Liver (tissue), 10 donors: Measurements from ENCODE around the gene ZNF419. TPM values are rescaled to one million over a fixed set of nuclear protein-coding genes. Genes with fewer than 3 reads are reported as not detected.
A peak's percentile ranks its signal among the peaks of the same experiment; 100 is the strongest.

Experiments used
- DNase-seq: peaks from one replicate; pipeline ENCODE4 v3.0.0-alpha.2; 2017; ENCODE audit warnings: low spot score
- H3K27ac ChIP-seq, 2 donors: one replicate each; pipeline ENCODE4 v1.7.0; 2013; ENCODE audit warnings: inconsistent platforms in 2 of 2, low read length in 2 of 2, control low read depth in 1 of 2, low read depth in 1 of 2, mild to moderate bottlenecking in 1 of 2
- H3K27me3 ChIP-seq, 4 donors: one replicate each; pipeline versions ENCODE4 v1.6.1 to v1.7.0; 2013; ENCODE audit warnings: low read length in 3 of 4, inconsistent platforms in 1 of 4, mild to moderate bottlenecking in 1 of 4, moderate library complexity in 1 of 4; ENCODE audit not compliant: control insufficient read depth in 4 of 4, insufficient read depth in 4 of 4
- H3K36me3 ChIP-seq, 4 donors: one replicate each; pipeline versions ENCODE4 v1.6.1 to v1.7.0; 2013; ENCODE audit warnings: low read length in 3 of 4, mild to moderate bottlenecking in 3 of 4, low read depth in 1 of 4, moderate library complexity in 1 of 4; ENCODE audit not compliant: control insufficient read depth in 4 of 4, insufficient read depth in 3 of 4
- H3K4me1 ChIP-seq, 4 donors: one replicate each; pipeline versions ENCODE4 v1.6.1 to v1.7.0; 2013; ENCODE audit warnings: low read length in 3 of 4, mild to moderate bottlenecking in 3 of 4, moderate library complexity in 1 of 4; ENCODE audit not compliant: control insufficient read depth in 4 of 4, insufficient read depth in 4 of 4
- H3K4me3 ChIP-seq, 3 donors: one replicate each; pipeline versions ENCODE4 v1.6.1 to v1.7.0; 2013; ENCODE audit warnings: low read length in 3 of 3, control low read depth in 1 of 3, low read depth in 1 of 3, mild to moderate bottlenecking in 1 of 3
- H3K9ac ChIP-seq, 2 donors: one replicate each; pipeline ENCODE4 v1.7.0; 2013; ENCODE audit warnings: low read length in 2 of 2, mild to moderate bottlenecking in 2 of 2, moderate library complexity in 2 of 2, control low read depth in 1 of 2, low read depth in 1 of 2
- H3K9me3 ChIP-seq, 4 donors: one replicate each; pipeline versions ENCODE4 v1.6.1 to v1.7.0; 2013; ENCODE audit warnings: low read length in 3 of 4; ENCODE audit not compliant: control insufficient read depth in 4 of 4
- EGR1 ChIP-seq, 2 donors: IDR thresholded peaks; 2 replicates each; pipeline ENCODE4 v1.6.1; 2016 to 2018; ENCODE audit warnings: antibody characterized with exemption in 2 of 2, low read depth in 2 of 2
- FOXA1 ChIP-seq: IDR thresholded peaks from 2 replicates; pipeline ENCODE4 v1.6.1; 2016; ENCODE audit warnings: antibody characterized with exemption
- FOXA2 ChIP-seq: IDR thresholded peaks from 2 replicates; pipeline ENCODE4 v1.6.1; 2016; ENCODE audit warnings: antibody characterized with exemption
- RAD21 ChIP-seq, 2 donors: IDR thresholded peaks; 2 replicates each; pipeline ENCODE4 v1.6.1; 2016; ENCODE audit warnings: antibody characterized with exemption in 2 of 2, mild to moderate bottlenecking in 2 of 2
- RXRA ChIP-seq, 2 donors: IDR thresholded peaks; 2 replicates each; pipeline ENCODE4 v1.6.1; 2017 to 2018; ENCODE audit warnings: antibody characterized with exemption in 2 of 2, mild to moderate bottlenecking in 1 of 2
- TAF1 ChIP-seq: conservative IDR thresholded peaks from 2 replicates; pipeline ENCODE4 v1.6.1; 2016; ENCODE audit warnings: antibody characterized with exemption, mild to moderate bottlenecking
- WGBS: extraction: QIAGEN DNeasy Blood & Tissue Kit; methylation state at CpG from one replicate; pipeline ENCODE4 v1.1.7; 2013; 5-methylcytosine and 5-hydroxymethylcytosine counted together
- polyA plus RNA-seq, 2 donors: library from polyadenylated mRNA; stranded (reverse) in 1 of 2; unstranded in 1 of 2; fragments of 200-250 nt in 1 of 2; fragments of >200 nt in 1 of 2; fragmentation: Nextera tagmentation in 1 of 2; extraction: Ambion mirVana in 1 of 2; gene quantifications; one replicate each; pipeline versions ENCODE4 v1.2.1 to v1.2.3, GENCODE V29; 2013 to 2015
- small RNA-seq: library from RNA; depleted of rRNA; stranded (forward); fragments of <200 nt; gene quantifications from one replicate; pipeline ENCODE3, GENCODE V24; 2014
- total RNA-seq, 2 donors: library from RNA; depleted of rRNA; stranded (reverse); fragments of >200 nt; gene quantifications; one replicate each; pipeline ENCODE4 v1.2.3, GENCODE V29; 2014
- TF ChIP-seq, protein P1 (sequence below): IDR thresholded peaks from 2 replicates; pipeline ENCODE4 v1.6.1; 2016; ENCODE audit warnings: antibody characterized with exemption, mild to moderate bottlenecking
- donor health status: healthy.
- donor health status: healthy.
- donor health status: healthy.
- donor health status: healthy.
- donor health status: healthy.

The ZNF419 gene
- total and polyA plus RNA-seq, 4 donors, result 1.9 to 12.4 (median 3.7) TPM

- peak overlapping the region in 2 of 3 donors; percentile 51 to 78 for H3K4me3 ChIP-seq
- WGBS, result 99% methylated on average over 7 of the region's 7 CpGs
- no peaks in the 10 kb centered on the region for H3K4me1 ChIP-seq
- no peak for TF ChIP-seq TAF1
- TF ChIP-seq, protein P1, sequence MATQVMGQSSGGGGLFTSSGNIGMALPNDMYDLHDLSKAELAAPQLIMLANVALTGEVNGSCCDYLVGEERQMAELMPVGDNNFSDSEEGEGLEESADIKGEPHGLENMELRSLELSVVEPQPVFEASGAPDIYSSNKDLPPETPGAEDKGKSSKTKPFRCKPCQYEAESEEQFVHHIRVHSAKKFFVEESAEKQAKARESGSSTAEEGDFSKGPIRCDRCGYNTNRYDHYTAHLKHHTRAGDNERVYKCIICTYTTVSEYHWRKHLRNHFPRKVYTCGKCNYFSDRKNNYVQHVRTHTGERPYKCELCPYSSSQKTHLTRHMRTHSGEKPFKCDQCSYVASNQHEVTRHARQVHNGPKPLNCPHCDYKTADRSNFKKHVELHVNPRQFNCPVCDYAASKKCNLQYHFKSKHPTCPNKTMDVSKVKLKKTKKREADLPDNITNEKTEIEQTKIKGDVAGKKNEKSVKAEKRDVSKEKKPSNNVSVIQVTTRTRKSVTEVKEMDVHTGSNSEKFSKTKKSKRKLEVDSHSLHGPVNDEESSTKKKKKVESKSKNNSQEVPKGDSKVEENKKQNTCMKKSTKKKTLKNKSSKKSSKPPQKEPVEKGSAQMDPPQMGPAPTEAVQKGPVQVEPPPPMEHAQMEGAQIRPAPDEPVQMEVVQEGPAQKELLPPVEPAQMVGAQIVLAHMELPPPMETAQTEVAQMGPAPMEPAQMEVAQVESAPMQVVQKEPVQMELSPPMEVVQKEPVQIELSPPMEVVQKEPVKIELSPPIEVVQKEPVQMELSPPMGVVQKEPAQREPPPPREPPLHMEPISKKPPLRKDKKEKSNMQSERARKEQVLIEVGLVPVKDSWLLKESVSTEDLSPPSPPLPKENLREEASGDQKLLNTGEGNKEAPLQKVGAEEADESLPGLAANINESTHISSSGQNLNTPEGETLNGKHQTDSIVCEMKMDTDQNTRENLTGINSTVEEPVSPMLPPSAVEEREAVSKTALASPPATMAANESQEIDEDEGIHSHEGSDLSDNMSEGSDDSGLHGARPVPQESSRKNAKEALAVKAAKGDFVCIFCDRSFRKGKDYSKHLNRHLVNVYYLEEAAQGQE, result no peak
- TF ChIP-seq FOXA1, result no peak
- no peak for TF ChIP-seq RAD21 (IDR thresholded peaks at IDR 0.05)
- TF ChIP-seq RXRA (IDR thresholded peaks at IDR 0.05), result no peak
- no peak for TF ChIP-seq EGR1 (IDR thresholded peaks at IDR 0.05; ENCODE audit: low read depth in 2 of 2)
- TF ChIP-seq FOXA2, result no peak
- H3K9ac ChIP-seq, result no peak overlapping the region
- no peak overlapping the region for H3K27ac ChIP-seq
- no peak for DNase-seq
- peaks cover 60 to 97% (median 82%) of the 10 kb centered on the region in 4 donors for H3K9me3 ChIP-seq
- H3K36me3 ChIP-seq, result peaks cover 11 to 69% (median 65%) of the 10 kb centered on the region in 4 donors
- no peaks in the 10 kb centered on the region for H3K27me3 ChIP-seq
These were observed 50.5 kb downstream of the ZNF419 start for GRCh38 chr19:57537953-57538547.

Small RNA genes within 50 kb of the gene (small RNA-seq; reads per million reads assigned to genes)
- not detected for gene VN1R107P

Other genes with a start within 250 kb of the ZNF419 start
- 10 to 100 TPM; 13.4 to 13.9 TPM for gene ZNF805, start 247.1 kb upstream of the ZNF419 start, total RNA-seq
- under 1 TPM; 0.75 to 0.86 TPM for gene ZNF805, start 247.1 kb upstream of the ZNF419 start, polyA plus RNA-seq
- gene ZNF460, start 207.3 kb upstream of the ZNF419 start, total RNA-seq, result 10 to 100 TPM; 36.4 to 54.4 TPM
- 1 to 10 TPM in 1 of 2 donors, under 1 TPM in 1; 0.24 to 2.3 TPM for gene ZNF460, start 207.3 kb upstream of the ZNF419 start, polyA plus RNA-seq
- 1 to 10 TPM; 3.8 to 8.4 TPM for gene ZNF543, start 167.3 kb upstream of the ZNF419 start, total RNA-seq
- gene ZNF543, start 167.3 kb upstream of the ZNF419 start, polyA plus RNA-seq, result under 1 TPM; 0.38 to 0.58 TPM
- 1 to 10 TPM; 3.2 to 5.6 TPM for gene ZNF304, start 136.5 kb upstream of the ZNF419 start, total RNA-seq
- 1 to 10 TPM in 1 of 2 donors, under 1 TPM in 1; 0.90 to 1.3 TPM for gene ZNF304, start 136.5 kb upstream of the ZNF419 start, polyA plus RNA-seq
- gene TRAPPC2B, start 124.2 kb upstream of the ZNF419 start, total RNA-seq, result 1 to 10 TPM; 2.8 to 6.1 TPM
- 1 to 10 TPM; 3.1 to 4.2 TPM for gene TRAPPC2B, start 124.2 kb upstream of the ZNF419 start, polyA plus RNA-seq
- gene ZNF547, start 124.2 kb upstream of the ZNF419 start, total RNA-seq, result 1 to 10 TPM; 1.7 to 1.8 TPM
- under 1 TPM; 0.22 to 0.33 TPM for gene ZNF547, start 124.2 kb upstream of the ZNF419 start, polyA plus RNA-seq
- gene ZNF548, start 97.9 kb upstream of the ZNF419 start, total RNA-seq, result 10 to 100 TPM in 1 of 2 donors, 1 to 10 TPM in 1; 7.3 to 13.9 TPM
- 1 to 10 TPM; 1.8 to 3.4 TPM for gene ZNF548, start 97.9 kb upstream of the ZNF419 start, polyA plus RNA-seq
- gene ZNF17, start 76.6 kb upstream of the ZNF419 start, total RNA-seq, result 1 to 10 TPM; 7.6 to 8.2 TPM
- gene ZNF17, start 76.6 kb upstream of the ZNF419 start, polyA plus RNA-seq, result 1 to 10 TPM; 1.2 to 1.4 TPM
- gene ZNF749, start 52.4 kb upstream of the ZNF419 start, total RNA-seq, result 10 to 100 TPM in 1 of 2 donors, 1 to 10 TPM in 1; 5.9 to 11.6 TPM
- gene ZNF749, start 52.4 kb upstream of the ZNF419 start, polyA plus RNA-seq, result 1 to 10 TPM in 1 of 2 donors, under 1 TPM in 1; 0.83 to 5.4 TPM
- gene VN1R1, start 30.6 kb upstream of the ZNF419 start, total RNA-seq, result under 1 TPM; 0.42 to 0.98 TPM
- under 1 TPM; 0.14 to 0.19 TPM for gene VN1R1, start 30.6 kb upstream of the ZNF419 start, polyA plus RNA-seq
- 10 to 100 TPM in 1 of 2 donors, 1 to 10 TPM in 1; 5.4 to 11.1 TPM for gene ZNF772, start 10.2 kb upstream of the ZNF419 start, total RNA-seq
- 1 to 10 TPM in 1 of 2 donors, under 1 TPM in 1; 0.81 to 1.6 TPM for gene ZNF772, start 10.2 kb upstream of the ZNF419 start, polyA plus RNA-seq
- 1 to 10 TPM; 7.3 to 7.4 TPM for gene ZNF773, start 12.2 kb downstream of the ZNF419 start, total RNA-seq
- 1 to 10 TPM; 1.4 to 1.7 TPM for gene ZNF773, start 12.2 kb downstream of the ZNF419 start, polyA plus RNA-seq
- 1 to 10 TPM; 2.3 to 4.5 TPM for gene ZNF549, start 39.6 kb downstream of the ZNF419 start, total RNA-seq
- gene ZNF549, start 39.6 kb downstream of the ZNF419 start, polyA plus RNA-seq, result under 1 TPM; 0.66 to 0.67 TPM
- 1 to 10 TPM; 4.4 to 4.8 TPM for gene ZNF550, start 72.1 kb downstream of the ZNF419 start, total RNA-seq
- 1 to 10 TPM in 1 of 2 donors, under 1 TPM in 1; 0.96 to 3.0 TPM for gene ZNF550, start 72.1 kb downstream of the ZNF419 start, polyA plus RNA-seq
- gene ZNF416, start 91.2 kb downstream of the ZNF419 start, total RNA-seq, result 1 to 10 TPM; 1.5 to 2.9 TPM
- gene ZNF416, start 91.2 kb downstream of the ZNF419 start, polyA plus RNA-seq, result under 1 TPM; 0.97 to 0.99 TPM
- 1 to 10 TPM; 1.2 to 8.6 TPM for gene ZIK1, start 96.4 kb downstream of the ZNF419 start, total RNA-seq
- under 1 TPM; 0.29 to 0.60 TPM for gene ZIK1, start 96.4 kb downstream of the ZNF419 start, polyA plus RNA-seq
- gene ZNF530, start 112.1 kb downstream of the ZNF419 start, total RNA-seq, result 1 to 10 TPM; 1.4 to 7.1 TPM
- gene ZNF530, start 112.1 kb downstream of the ZNF419 start, polyA plus RNA-seq, result 1 to 10 TPM in 1 of 2 donors, under 1 TPM in 1; 0.86 to 1.4 TPM
- gene ZNF134, start 126.5 kb downstream of the ZNF419 start, total RNA-seq, result 10 to 100 TPM in 1 of 2 donors, 1 to 10 TPM in 1; 6.9 to 12.1 TPM
- gene ZNF134, start 126.5 kb downstream of the ZNF419 start, polyA plus RNA-seq, result 1 to 10 TPM; 1.5 to 4.0 TPM
- 1 to 10 TPM; 4.4 to 7.0 TPM for gene ZNF211, start 145.4 kb downstream of the ZNF419 start, total RNA-seq
- gene ZNF211, start 145.4 kb downstream of the ZNF419 start, polyA plus RNA-seq, result 1 to 10 TPM; 2.0 to 2.3 TPM
- not detected for gene ZSCAN4, start 181.2 kb downstream of the ZNF419 start, total RNA-seq
- not detected for gene ZSCAN4, start 181.2 kb downstream of the ZNF419 start, polyA plus RNA-seq
- gene ZNF551, start 194.2 kb downstream of the ZNF419 start, total RNA-seq, result 10 to 100 TPM in 1 of 2 donors, 1 to 10 TPM in 1; 3.1 to 10.5 TPM
- 1 to 10 TPM in 1 of 2 donors, under 1 TPM in 1; 0.79 to 1.0 TPM for gene ZNF551, start 194.2 kb downstream of the ZNF419 start, polyA plus RNA-seq
- 1 to 10 TPM; 2.2 to 4.7 TPM for gene ZNF154, start 221.5 kb downstream of the ZNF419 start, total RNA-seq
- under 1 TPM; 0.32 to 0.36 TPM for gene ZNF154, start 221.5 kb downstream of the ZNF419 start, polyA plus RNA-seq
- 1 to 10 TPM; 2.4 to 9.3 TPM for gene ZNF671, start 239.9 kb downstream of the ZNF419 start, total RNA-seq
- 1 to 10 TPM in 1 of 2 donors, under 1 TPM in 1; 0.78 to 1.6 TPM for gene ZNF671, start 239.9 kb downstream of the ZNF419 start, polyA plus RNA-seq